ENCODE data around the gene IFNAR1.

GRCh38 chr21:33286600-33287456 is 37.9 kb upstream of the IFNAR1 start:
- TF ChIP-seq EZH2 (IDR thresholded peaks at IDR 0.05; ENCODE audit: insufficient read depth, poor library complexity, severe bottlenecking) (no peak), EZH2phosphoT487 (IDR thresholded peaks at IDR 0.05; ENCODE audit: insufficient read depth, low read depth) (no peak)
